ENCODE data around the gene SYT5. TPM values are rescaled to one million over a fixed set of nuclear protein-coding genes. Genes with fewer than 3 reads are reported as not detected.
A peak's percentile ranks its signal among the peaks of the same experiment; 100 is the strongest.
"Not testable (repeated sequence)": the region's sequence is repeated elsewhere in the genome, so short reads cannot be mapped to it uniquely, and the experiment has no call there.

The SYT5 gene
- total RNA-seq, 4 donors from 2014 or later: 0.35 TPM; not detected in 3

- no peak for DNase-seq
- Histone ChIP-seq H3K4me1 (no peaks in the 10 kb centered on the region), H3K9me3 (peaks cover 0 to 6% of the 10 kb centered on the region in 2 donors), H3K36me3 (no peaks in the 10 kb centered on the region), H3K27ac (no peak overlapping the region), H3K27me3 (no peaks in the 10 kb centered on the region), H3K4me3 (no peak overlapping the region)
- TF ChIP-seq CTCF (IDR thresholded peaks at IDR 0.05): no peak
- no peak for TF ChIP-seq POLR2A (IDR thresholded peaks at IDR 0.05)
- intact Hi-C loops (cut with DNase I; ENCODE audit: low total_unique reads): no loop called here
These were observed 32.4 kb upstream of the SYT5 start for GRCh38 chr19:55212447-55212846.

DNA sequence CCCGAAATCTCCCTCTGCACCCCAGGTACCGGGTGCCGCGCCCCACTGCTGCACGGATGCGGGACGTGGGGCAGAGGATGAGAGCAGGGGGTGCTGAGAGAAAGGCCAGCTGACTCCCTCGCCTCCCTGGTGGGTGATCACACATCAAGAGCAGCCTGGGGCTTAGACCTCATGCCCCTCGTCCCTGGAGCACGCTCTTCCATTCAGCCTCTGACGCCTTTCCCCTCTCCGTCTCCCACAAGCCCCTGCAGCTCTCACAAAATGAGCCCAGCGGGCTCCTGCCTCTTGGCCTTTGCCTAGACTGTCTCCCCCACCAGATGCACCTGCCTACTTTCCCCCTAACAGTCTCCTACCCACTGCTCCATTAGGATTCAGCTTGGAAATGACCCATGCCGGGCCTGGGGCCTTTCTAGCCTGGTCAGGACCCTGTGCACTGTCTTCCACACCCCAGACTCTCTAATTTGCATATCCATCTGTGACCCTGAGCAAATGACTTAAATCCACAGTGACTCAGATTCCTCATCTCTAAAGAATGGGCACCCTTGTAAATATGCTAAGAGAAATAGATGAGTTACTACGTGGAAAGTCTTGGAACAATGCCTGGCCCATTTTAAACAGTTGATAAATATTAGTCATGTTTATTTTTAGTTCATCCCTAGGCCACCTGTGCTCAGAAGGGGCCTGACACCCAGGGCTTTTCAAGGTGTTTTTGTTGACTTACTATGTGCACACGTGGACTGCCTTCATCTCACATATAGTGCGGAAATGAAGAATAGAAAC lies 29.8 kb upstream of the SYT5 start:
- DNase-seq: peak in 1 of 2 donors; percentile 28
- TF ChIP-seq CTCF (IDR thresholded peaks at IDR 0.05) (no peak), POLR2A (IDR thresholded peaks at IDR 0.05) (no peak)
- Histone ChIP-seq H3K27me3 (no peaks in the 10 kb centered on the region), H3K4me3 (no peak overlapping the region), H3K4me1 (no peaks in the 10 kb centered on the region), H3K9me3 (peaks cover 0 to 6% of the 10 kb centered on the region in 2 donors), H3K27ac (peak overlapping the region in 1 of 2 donors; percentile 43), H3K36me3 (no peaks in the 10 kb centered on the region)
- intact Hi-C loops (cut with DNase I; ENCODE audit: low total_unique reads): no loop called here

DNA sequence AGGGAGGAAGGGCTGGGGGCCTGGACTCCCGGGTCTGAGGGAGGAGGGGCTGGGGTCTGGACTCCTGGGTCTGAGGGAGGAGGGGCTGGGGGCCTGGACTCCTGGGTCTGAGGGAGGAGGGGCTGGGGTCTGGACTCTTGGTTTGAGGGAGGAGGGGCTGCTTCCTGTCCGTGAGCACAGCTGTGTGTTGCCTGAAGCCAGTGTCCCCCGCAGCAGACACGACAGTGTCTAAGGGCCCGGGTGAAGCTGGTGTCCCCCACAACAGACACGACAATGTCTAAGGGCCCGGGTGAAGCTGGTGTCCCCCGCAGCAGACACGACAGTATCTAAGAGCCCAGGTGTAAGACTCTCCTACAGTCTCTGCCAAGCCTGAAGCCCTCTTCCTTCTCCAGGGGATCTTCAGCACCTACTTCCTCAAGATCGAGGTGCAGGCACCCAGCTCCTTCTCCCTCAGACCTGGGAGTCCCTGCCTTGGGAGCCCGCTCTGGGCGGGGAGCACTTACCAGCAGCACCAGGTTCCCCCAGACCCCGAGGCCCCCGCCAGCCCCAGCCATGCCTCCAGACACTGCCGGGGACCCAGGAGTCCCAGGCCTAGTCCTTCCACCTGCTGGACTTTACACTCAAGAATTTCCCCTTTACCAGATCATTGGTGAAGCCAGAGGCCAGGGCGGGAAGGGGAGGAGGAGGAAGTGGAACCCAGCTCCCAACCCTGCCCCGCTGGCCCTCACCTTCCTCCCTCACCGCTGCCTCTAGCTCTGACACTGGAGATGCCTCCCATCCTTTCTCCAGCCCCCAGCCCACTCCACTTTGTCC lies 29.0 kb upstream of the SYT5 start, which contains the start of gene PTPRH:
PTPRH (minus strand) TSS at position 622 of the 813 bp plus-strand sequence; CDS start at position 554, 68 bp downstream.
- no peaks in the 10 kb centered on the region for H3K4me1 ChIP-seq
- peak within 1 kb of the TSS in 1 of 2 donors; percentile 43 for H3K27ac ChIP-seq
- H3K9me3 ChIP-seq: peaks cover 0 to 6% of the 10 kb centered on the region in 2 donors
- no peak for DNase-seq
- intact Hi-C loops (cut with DNase I; ENCODE audit: low total_unique reads): no loop called here
- H3K27me3 ChIP-seq: no peaks in the 10 kb centered on the region
- H3K36me3 ChIP-seq: no peaks in the 10 kb centered on the region
- TF ChIP-seq CTCF (IDR thresholded peaks at IDR 0.05) (no peak), POLR2A (IDR thresholded peaks at IDR 0.05) (no peak)
- no peak within 1 kb of the TSS for H3K4me3 ChIP-seq

DNA sequence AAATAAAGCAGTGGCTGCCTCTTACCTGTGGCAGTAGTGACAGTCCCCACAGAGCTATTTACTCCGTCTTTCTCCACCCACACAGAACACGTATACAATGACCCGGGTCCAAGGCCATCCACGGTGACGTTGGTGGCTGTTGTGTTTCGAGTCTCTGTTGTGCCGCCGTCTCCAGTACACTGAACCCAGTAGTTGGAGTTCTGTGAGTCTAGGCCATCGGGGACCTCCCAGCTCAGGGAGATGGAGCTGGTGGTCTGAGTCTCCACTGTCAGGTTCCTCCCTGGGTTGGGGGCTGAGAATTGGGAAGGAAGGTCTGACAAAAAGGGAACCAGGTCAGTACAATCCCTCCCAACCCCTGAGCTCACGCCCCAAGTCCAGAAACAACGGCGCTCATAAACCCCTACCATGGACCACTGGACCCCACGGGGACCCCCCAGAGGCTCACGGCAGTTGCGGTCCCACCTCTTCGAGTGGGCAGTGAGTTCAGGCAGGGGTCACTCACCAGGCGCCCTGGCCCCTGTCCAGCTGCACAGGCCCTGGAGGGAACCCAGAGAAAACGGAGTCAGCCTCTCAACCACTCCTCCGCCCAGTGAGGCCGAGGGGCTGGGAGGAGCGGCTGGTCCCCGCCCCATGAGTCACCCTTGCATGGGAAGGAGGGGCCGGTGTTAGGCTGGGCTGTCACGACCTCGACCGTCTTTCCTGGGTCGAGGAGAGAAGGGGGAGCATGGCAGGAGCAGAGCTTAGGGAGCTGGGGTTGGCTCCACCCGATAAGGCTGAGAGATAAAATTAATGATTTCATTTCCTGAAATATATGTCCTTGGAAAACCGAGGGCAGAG lies 26.8 kb upstream of the SYT5 start:
- Histone ChIP-seq H3K36me3 (no peaks in the 10 kb centered on the region), H3K4me3 (peak overlapping the region; percentile 3 to 22), H3K27me3 (no peaks in the 10 kb centered on the region), H3K27ac (peak overlapping the region in 1 of 2 donors; percentile 51), H3K4me1 (no peaks in the 10 kb centered on the region), H3K9me3 (no peaks in the 10 kb centered on the region)
- DNase-seq: peak; percentile 82 to 84
- intact Hi-C loops (cut with DNase I; ENCODE audit: low total_unique reads): no loop called here
- TF ChIP-seq CTCF (IDR thresholded peaks at IDR 0.05) (no peak), POLR2A (IDR thresholded peaks at IDR 0.05) (peak in 1 of 2 donors; percentile 25)

DNA sequence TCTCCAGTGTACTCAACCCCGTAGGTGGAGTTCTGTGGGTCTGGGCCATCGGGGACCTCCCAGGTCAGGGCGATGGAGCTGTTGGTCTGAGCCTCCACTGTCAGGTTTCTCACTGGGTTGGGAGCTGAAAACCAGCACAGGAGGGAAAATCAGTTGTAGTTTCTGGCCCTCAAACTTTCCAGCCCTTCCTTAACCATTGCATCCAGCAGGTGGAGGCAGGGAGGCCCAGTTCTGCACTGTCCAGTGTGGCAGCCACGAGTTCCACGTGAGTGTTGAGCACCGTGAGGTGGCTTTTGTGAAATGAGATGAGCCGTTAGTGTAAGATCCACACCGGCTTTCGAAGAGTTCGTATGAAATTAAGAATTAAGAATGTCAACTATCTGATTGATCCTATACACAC lies 22.1 kb upstream of the SYT5 start:
- H3K27ac ChIP-seq; intact Hi-C loops (cut with DNase I; ENCODE audit: low total_unique reads); H3K36me3 ChIP-seq; H3K9me3 ChIP-seq; DNase-seq; H3K27me3 ChIP-seq; H3K4me3 ChIP-seq; H3K4me1 ChIP-seq: not testable (repeated sequence)

Measured in uterus (tissue), 4 donors.